B cell (primary cell): ENCODE results near the gene LRP5. TPM values are rescaled to one million over a fixed set of nuclear protein-coding genes. Genes with fewer than 3 reads are reported as not detected.

ENCODE experiments used
- ATAC-seq: fragments of 200-7000 bp; cut with Tn5 transposase; one replicate; pipeline ENCODE4 v1.10.0; 2021; ENCODE audit warnings: low read depth, mild to moderate bottlenecking, moderate number of reproducible peaks, moderate library complexity
- CTCF ChIA-PET: fragments of 350-600 bp; sonication (Branson Sonifier 250); formaldehyde crosslinking; loops from one replicate; lab custom pipeline; 2021; ENCODE audit warnings: antibody characterized with exemption, inconsistent platforms; lab: Charles Lee
- POLR2A ChIA-PET: fragments of 350-600 bp; sonication (Branson Sonifier 250); formaldehyde crosslinking; loops from one replicate; lab custom pipeline; 2021; ENCODE audit warnings: antibody characterized with exemption; lab: Charles Lee
- DNase-seq: peaks from one replicate; pipeline ENCODE4 v3.0.0; 2013
- H2AFZ ChIP-seq: 2 replicates; pipeline ENCODE4 v1.6.1; 2012; ENCODE audit warnings: mild to moderate bottlenecking, low read depth, low read length; ENCODE audit not compliant: insufficient read depth, poor library complexity, severe bottlenecking
- H3K27ac ChIP-seq, 2 donors: 1 replicate in 1 of 2; 2 replicates in 1 of 2; pipeline ENCODE4 v1.5.1; 2012 to 2013; ENCODE audit warnings: low read length in 2 of 2, mild to moderate bottlenecking in 2 of 2, moderate library complexity in 1 of 2
- H3K27me3 ChIP-seq, 4 experiments: fragments of 200-600 bp in 1 of 4; sonication (generic) in 1 of 4; replicated peaks in 1 of 4; 1 replicate in 2 of 4; 2 replicates in 2 of 4; pipeline versions ENCODE4 v1.6.1 to v1.7.0; 2013 to 2016; ENCODE audit warnings: low read length in 3 of 4, mild to moderate bottlenecking in 2 of 4, mixed read lengths in 1 of 4, moderate library complexity in 1 of 4; ENCODE audit not compliant: insufficient read depth in 4 of 4, control insufficient read depth in 3 of 4; ENCODE audit errors: control extremely low read depth in 1 of 4
- H3K36me3 ChIP-seq, 2 experiments: replicated peaks in 1 of 2; 1 replicate in 1 of 2; 2 replicates in 1 of 2; pipeline versions ENCODE4 v1.6.1 to v1.7.1; 2013; ENCODE audit warnings: low read length in 1 of 2; ENCODE audit not compliant: insufficient read depth in 2 of 2, control insufficient read depth in 1 of 2; ENCODE audit errors: control extremely low read depth in 1 of 2, extremely low read depth in 1 of 2
- H3K4me1 ChIP-seq, 2 donors: fragments of 200-600 bp in 1 of 2; sonication (generic) in 1 of 2; 1 replicate in 1 of 2; 2 replicates in 1 of 2; pipeline versions ENCODE4 v1.5.1 to v1.6.1; 2013 to 2017; ENCODE audit warnings: low read length in 2 of 2; ENCODE audit not compliant: control insufficient read depth in 2 of 2, insufficient read depth in 2 of 2
- H3K4me2 ChIP-seq: replicated peaks from 2 replicates; pipeline ENCODE3; 2012; ENCODE audit warnings: mild to moderate bottlenecking, low read depth, low read length; ENCODE audit not compliant: poor library complexity, severe bottlenecking
- H3K4me3 ChIP-seq, 5 experiments: fragments of 200-600 bp in 1 of 5; sonication (generic) in 1 of 5; 1 replicate in 3 of 5; 2 replicates in 2 of 5; pipeline versions ENCODE4 v1.5.1 to v1.7.0; 2011 to 2016; ENCODE audit warnings: low read length in 4 of 5, mild to moderate bottlenecking in 4 of 5, low read depth in 2 of 5, control low read depth in 1 of 5, moderate library complexity in 1 of 5; ENCODE audit not compliant: insufficient read depth in 1 of 5; ENCODE audit errors: control extremely low read depth in 1 of 5, extremely low read depth in 1 of 5
- H3K79me2 ChIP-seq: fragments of 200-600 bp; sonication (generic); one replicate; pipeline ENCODE4 v1.6.0; 2016; ENCODE audit warnings: low read length; ENCODE audit not compliant: control insufficient read depth, insufficient read depth
- H3K9ac ChIP-seq: fragments of 200-600 bp; sonication (generic); 2 replicates; pipeline ENCODE4 v1.6.1; 2017; ENCODE audit warnings: mild to moderate bottlenecking, low read length, moderate library complexity
- H3K9me3 ChIP-seq, 3 donors: one replicate each; pipeline versions ENCODE4 v1.6.1 to v1.7.1; 2013; ENCODE audit warnings: low read length in 2 of 3; ENCODE audit not compliant: control insufficient read depth in 2 of 3, insufficient read depth in 1 of 3; ENCODE audit errors: control extremely low read depth in 1 of 3
- H4K20me1 ChIP-seq: 2 replicates; pipeline ENCODE4 v1.6.0; 2012; ENCODE audit warnings: mild to moderate bottlenecking, low read length; ENCODE audit not compliant: insufficient read depth, control insufficient read depth, poor library complexity, severe bottlenecking
- H3K27ac Mint-ChIP-seq: one replicate; pipeline ENCODE4 v1.8.0; 2021; ENCODE audit warnings: mixed read lengths
- H3K27me3 Mint-ChIP-seq: one replicate; pipeline ENCODE4 v1.8.0; 2021; ENCODE audit warnings: mixed read lengths
- H3K4me1 Mint-ChIP-seq: one replicate; pipeline ENCODE4 v1.8.0; 2021; ENCODE audit warnings: mixed read lengths
- H3K4me3 Mint-ChIP-seq: one replicate; pipeline ENCODE4 v1.8.0; 2021; ENCODE audit warnings: mixed read lengths
- H3K9me3 Mint-ChIP-seq: one replicate; pipeline ENCODE4 v1.8.0; 2022; ENCODE audit warnings: mixed read lengths; ENCODE audit not compliant: insufficient read depth
- CTCF ChIP-seq: fragments of 200-600 bp; IDR thresholded peaks from one replicate; pipeline ENCODE4 v1.8.0; 2022; ENCODE audit warnings: antibody characterized with exemption, mild to moderate bottlenecking
- EZH2 ChIP-seq: IDR thresholded peaks from 2 replicates; pipeline ENCODE4 v1.6.1; 2012; ENCODE audit warnings: borderline replicate concordance, low read depth, mild to moderate bottlenecking, moderate library complexity, low read length; ENCODE audit not compliant: insufficient read depth, poor library complexity, severe bottlenecking
- WGBS: methylation state at CpG from one replicate; pipeline ENCODE4 v1.1.5; 2013; ENCODE audit warnings: missing lambda C conversion rate; ENCODE audit not compliant: insufficient coverage; 5-methylcytosine and 5-hydroxymethylcytosine counted together
- intact Hi-C: fragments of 100-400 bp; cut with micrococcal nuclease; formaldehyde crosslinking; loops from one replicate; pipeline ENCODE4 v1.10.0; 2022
- polyA plus RNA-seq: library from polyadenylated mRNA; depleted of rRNA; stranded (reverse); fragments of >200 nt; gene quantifications from 2 replicates; pipeline ENCODE4 v1.2.3, GENCODE V29; 2012
- total RNA-seq, 2 donors: library from RNA; stranded (reverse); fragments of 120-200 nt in 1 of 2; gene quantifications; 1 replicate in 1 of 2; 2 replicates in 1 of 2; pipeline versions ENCODE4 v1.2.3 to v1.2.4, GENCODE V29; 2013 to 2022

The LRP5 gene
- total and polyA plus RNA-seq, 2 donors (not counting 1 experiment from before 2014, with no cell fraction given) = 2.4 to 13.9 TPM

- TF ChIP-seq CTCF (no peak), EZH2 (no peak)
- intact Hi-C loops = no loop called here
- no peak overlapping the region for H3K4me3 Mint-ChIP-seq
- Histone ChIP-seq H3K9ac (no peak overlapping the region), H3K4me1 (no peaks in the 10 kb centered on the region), H4K20me1 (no peaks in the 10 kb centered on the region), H3K9me3 (no peaks in the 10 kb centered on the region), H3K4me2 (no peak overlapping the region), H3K36me3 (no peaks in the 10 kb centered on the region), H3K79me2 (no peaks in the 10 kb centered on the region), H3K4me3 (no peak overlapping the region), H3K27me3 (no peaks in the 10 kb centered on the region), H3K27ac (no peak overlapping the region), H2AFZ (no peak overlapping the region)
- POLR2A ChIA-PET = no interaction called here
- H3K9me3 Mint-ChIP-seq = no peaks in the 10 kb centered on the region
- no peak for ATAC-seq
- no peak overlapping the region for H3K27ac Mint-ChIP-seq
- no peaks in the 10 kb centered on the region for H3K4me1 Mint-ChIP-seq
- no peak for DNase-seq
- no peaks in the 10 kb centered on the region for H3K27me3 Mint-ChIP-seq
- CTCF ChIA-PET = no interaction called here
- 92% methylated on average over 12 of the region's 12 CpGs for WGBS
These were observed 84.1 kb downstream of the LRP5 start for GRCh38 chr11:68396516-68396915.

GRCh38 chr11:68397256-68397655, 84.9 kb downstream of the LRP5 start:
- Mint-ChIP-seq H3K4me1 (no peaks in the 10 kb centered on the region), H3K27ac (no peak overlapping the region), H3K9me3 (no peaks in the 10 kb centered on the region), H3K4me3 (no peak overlapping the region), H3K27me3 (no peaks in the 10 kb centered on the region)
- Histone ChIP-seq H3K4me3 (no peak overlapping the region), H3K4me1 (no peaks in the 10 kb centered on the region), H3K36me3 (no peaks in the 10 kb centered on the region), H2AFZ (no peak overlapping the region), H4K20me1 (no peaks in the 10 kb centered on the region), H3K9me3 (no peaks in the 10 kb centered on the region), H3K9ac (no peak overlapping the region), H3K27me3 (no peaks in the 10 kb centered on the region), H3K27ac (no peak overlapping the region), H3K4me2 (no peak overlapping the region), H3K79me2 (no peaks in the 10 kb centered on the region)
- TF ChIP-seq EZH2 (no peak), CTCF (no peak)
- no peak for ATAC-seq
- CTCF ChIA-PET = no interaction called here
- 95% methylated on average over 13 of the region's 14 CpGs for WGBS
- no peak for DNase-seq
- intact Hi-C loops = no loop called here
- POLR2A ChIA-PET = no interaction called here
